CD4-positive, alpha-beta T cell treated with Interferon gamma for 1 hour (primary cell): ENCODE data around the gene PRIMPOL.

Source experiments
- DNase-seq: peaks from one replicate; pipeline ENCODE4 v3.0.0-alpha.2; 2020

PRIMPOL gene

DNA sequence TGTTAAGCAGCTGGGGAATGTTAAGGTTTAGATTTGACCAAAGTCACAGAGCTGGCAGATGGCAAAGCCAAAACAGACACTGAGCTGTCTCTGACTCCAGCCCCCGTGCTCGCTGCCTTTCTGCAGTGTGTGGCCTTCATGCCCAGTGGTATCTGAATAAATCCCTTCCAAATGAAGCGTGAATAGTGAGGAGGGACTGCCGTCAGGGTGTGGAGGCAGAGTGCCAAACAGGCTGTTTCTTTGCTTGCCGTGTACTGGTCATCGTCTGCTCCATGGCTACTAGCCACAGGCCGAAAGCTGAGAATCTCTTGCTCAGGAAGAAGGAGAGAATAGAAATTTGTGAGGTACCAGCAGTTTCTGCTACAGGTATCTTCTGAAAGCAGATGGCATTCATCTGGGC is 19.7 kb downstream of the PRIMPOL start:
- no peak for DNase-seq

DNA sequence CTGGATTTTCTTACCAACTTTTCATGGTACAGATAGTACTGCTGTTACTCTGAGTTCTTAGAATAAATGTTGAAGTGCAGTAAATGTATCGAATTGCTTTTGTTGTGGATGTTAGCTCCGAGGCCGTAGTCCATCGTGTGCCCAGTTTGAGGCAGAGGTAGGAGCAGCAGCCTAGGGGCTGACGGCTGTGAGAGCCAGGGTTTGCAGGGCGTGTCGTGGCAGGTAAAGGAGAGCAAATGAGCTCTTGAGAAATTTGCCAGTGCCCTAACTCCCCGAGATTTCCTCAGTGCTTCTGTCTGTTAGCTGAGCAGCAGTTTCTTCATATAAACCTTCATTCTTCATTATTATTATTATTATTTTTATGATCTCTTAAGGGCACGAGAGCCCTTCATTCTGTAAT is 21.6 kb downstream of the PRIMPOL start:
- no peak for DNase-seq

DNA sequence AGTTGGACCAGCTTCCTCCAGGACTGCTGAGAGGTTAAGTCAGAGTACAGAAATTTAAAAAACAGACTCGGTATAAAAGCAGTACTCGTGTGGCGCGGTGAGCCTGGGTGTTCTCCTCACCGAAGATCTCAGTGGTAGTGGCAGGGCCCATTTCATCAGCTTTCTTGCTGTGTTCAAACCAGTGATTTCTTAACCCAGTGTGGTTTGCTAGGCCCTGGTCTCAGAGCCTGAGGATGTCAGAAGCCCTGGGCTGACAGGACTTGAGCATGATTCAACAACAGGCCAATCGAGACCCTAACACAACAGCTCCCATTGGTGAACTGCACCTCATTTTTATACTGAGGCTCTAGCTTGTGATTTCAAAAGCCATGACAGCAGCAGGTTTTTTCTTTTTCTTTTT is 23.2 kb downstream of the PRIMPOL start:
- no peak for DNase-seq

DNA sequence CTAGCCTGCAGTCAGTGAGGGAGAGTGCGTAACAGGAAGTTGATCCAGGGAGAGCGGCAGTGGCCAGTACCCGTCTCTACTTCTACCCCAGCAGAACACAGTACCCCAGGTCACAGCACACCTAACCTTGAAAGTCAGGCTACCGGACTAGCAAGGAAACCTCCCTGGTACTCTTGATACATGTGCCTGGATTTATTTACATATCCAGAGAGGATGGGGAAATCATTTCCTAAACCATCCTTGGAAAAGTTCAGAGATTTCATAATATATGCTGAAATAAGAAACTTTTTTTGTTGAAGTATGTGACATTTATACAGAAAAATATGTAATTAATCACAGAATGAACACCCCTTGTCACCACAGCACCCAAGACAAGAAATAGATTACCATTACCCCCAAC is 24.5 kb downstream of the PRIMPOL start:
- DNase-seq, result no peak

DNA sequence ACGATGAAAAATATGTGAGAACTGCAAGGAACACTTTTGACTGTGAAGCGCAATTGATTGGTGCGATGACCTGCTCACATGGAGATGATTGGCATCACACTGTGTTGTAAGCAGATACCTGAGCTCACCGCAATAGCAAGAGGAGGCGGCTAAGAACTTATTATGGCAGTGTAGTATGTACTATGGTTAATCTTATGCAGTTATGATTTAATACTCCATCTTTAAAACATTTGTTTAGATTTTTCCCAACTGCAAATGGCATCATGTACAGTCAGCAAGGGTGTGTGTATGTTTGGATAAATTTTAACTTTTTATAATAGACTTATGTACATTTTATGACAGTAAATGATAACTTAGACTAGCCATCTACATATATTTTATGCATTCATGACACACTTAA is 25.5 kb downstream of the PRIMPOL start:
- DNase-seq, result no peak

DNA sequence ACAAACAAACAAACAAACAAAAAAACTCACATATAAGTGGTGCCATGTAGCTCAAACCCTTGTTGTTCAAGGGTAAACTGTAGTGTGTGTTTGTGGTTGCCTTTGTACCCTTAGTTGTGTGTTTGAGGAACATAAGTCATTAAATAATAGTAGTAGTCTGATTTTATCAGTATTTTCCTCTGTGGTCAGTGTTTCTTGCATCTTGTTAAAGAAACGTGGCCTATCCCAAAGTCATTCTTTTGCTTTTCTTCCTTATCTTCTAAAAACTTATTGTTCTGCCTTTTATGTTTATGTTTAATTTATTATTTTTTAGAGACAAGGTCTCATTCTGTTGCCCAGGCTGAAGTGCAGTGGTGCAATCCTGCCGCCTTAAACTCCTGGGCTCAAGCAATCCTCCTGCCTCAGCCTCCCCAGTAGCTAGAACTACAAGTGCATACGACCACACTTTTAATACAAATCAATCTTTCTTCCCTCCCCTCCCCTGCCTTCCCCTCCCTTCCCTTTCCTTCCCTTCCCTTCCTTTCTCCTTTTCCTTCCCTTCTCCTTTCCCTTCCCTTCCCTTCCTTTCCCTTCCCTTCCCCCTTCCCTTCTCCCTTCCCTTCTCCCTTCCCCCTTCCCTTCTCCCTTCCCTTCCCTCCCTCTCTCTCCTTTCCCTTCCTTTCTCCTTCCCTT is 26.4 kb downstream of the PRIMPOL start:
- DNase-seq, result no peak

DNA sequence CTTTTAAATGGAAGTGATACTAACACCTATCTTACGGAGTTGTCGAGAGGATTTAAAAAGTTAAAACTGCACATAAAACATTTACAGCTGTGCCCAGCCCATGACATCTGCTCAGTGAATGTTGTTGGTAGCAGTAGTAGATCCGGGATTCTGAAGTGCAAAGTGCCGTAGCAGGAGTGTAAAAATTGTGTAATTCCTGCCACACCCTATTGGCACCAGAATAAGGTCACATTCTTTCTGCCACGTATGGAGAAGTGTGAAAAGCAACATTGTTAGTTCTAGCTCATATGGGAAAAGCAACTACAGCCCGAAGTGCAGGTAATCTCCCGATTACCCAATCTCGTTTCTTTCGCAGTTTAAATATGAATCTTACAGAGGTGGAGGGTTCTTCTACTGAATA is 31.2 kb downstream of the PRIMPOL start:
- DNase-seq, result no peak

DNA sequence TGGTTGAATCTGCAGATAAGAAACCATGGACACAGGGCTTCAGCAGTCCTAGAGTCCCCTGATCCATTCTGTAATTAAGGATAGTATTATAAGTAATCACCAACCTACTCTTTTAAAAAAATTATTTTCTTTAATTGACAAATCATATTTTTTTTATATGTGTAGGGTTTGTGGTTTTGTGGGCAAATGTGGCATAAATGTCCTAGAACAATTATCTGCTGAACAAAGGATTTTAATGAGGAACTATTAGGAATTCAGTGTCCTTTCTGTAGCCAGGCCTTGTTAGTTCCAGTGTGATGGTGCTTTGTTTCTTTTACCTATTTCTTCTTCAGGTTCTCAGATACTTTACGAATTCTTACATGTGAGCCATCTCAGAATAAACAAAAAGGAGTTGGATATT is 32.4 kb downstream of the PRIMPOL start:
- no peak for DNase-seq

DNA sequence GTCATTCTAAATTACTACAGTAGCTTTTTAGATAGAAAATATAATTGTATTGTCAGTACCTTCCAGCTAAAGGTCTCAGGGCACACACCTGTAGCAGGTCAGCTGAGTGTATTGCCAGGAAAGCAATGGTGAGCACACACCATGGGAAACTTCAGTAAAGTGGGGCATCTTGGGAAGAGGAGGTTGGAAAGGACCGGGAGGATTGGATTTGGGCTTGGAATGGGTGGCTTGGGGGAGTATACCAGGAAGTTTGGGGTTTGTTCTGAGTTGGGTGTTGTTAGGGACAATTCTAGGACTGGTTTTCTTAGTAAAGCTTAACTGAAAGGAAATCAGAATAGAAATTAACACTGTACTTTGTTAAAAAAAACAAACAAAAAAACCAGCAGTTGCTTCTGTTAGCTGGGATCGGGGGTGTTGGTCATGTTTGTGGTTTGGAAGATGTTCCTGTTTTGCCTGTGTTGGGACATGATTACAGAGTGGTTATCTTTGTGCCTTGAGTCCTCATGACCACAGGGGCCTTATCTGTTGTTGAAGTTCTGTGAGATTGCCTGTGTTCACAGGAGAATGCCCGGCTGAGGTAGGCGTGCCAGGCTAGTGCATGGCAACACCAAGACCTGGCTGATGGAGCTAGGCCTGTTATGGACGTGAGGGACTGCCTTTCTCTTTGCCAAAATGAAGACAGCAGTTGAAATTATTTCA is 35.1 kb downstream of the PRIMPOL start:
- peak; percentile 5 for DNase-seq

DNA sequence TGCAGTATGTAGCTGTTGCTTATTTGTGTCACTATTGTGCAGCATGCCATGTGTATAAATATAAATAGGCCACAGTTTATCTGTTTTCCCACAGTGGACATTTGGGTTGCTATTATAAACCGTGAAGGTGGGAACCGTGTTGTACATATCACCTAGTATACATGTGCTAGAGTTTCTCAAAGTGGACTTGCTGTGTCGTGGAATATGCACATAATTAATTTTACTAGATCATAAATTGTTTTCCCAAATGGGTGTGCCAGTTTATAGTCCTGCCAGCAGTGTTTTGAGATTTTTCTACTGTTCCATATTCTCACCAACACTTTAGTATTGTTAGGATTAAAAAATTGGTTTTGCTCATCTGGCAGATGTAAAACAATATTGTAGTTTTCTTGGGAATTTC is 38.5 kb downstream of the PRIMPOL start:
- DNase-seq, result no peak

DNA sequence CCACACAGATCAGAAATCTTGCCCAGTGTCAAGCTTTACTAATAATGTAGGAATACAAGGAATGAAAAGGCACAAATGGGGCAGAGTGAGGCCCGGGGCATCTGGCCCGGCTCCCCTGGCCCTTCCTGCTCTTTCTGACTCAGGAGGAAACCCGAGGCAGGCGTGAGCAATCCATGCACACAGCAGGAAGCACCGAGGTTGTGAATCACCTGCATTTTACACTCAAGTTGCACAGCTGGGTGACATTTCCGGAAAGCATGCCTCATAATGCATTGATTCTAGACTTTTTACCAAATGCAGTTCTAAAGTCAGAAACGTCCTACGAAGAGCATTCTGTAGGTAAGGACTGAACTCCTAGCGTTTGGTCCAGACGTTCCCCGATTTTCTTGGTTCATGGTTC is 38.9 kb downstream of the PRIMPOL start:
- no peak for DNase-seq

DNA sequence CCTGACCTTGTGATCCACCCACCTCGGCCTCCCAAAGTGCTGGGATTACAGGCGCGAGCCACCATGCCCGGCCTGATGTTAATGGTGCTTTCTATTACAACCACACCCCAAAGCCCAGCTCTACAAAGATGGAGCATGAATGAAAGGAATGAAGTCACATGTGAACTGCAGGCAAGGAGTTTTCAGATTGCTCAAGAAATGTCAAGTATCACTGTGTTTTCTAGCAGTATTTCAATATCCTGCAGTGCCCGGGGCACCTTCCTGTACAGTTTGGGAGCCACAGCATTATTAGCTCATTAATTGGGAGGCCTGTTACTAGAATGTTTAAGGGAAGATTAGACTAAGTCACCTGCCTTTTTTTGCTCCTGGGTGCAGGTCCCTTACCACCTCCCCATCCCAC is 40.1 kb downstream of the PRIMPOL start:
- DNase-seq, result no peak

DNA sequence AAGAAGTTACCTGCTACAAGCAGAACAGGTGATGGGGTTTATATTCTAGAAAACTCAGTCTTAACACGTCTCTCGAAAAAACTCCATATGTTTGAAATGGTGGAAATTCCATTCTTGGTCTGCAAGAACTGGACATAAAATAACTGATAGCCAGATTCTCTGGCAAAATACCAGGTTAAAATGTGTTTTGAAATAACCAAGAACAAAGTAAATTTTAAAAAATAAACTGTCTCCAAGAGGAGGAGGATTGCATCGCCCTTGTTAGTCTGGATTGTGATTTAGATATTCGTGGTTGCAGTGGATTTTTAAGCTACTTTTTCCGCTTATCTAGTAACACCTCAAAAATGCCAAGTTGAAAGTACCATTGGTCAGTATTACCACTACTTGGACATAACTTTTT is 43.5 kb downstream of the PRIMPOL start:
- no peak for DNase-seq

DNA sequence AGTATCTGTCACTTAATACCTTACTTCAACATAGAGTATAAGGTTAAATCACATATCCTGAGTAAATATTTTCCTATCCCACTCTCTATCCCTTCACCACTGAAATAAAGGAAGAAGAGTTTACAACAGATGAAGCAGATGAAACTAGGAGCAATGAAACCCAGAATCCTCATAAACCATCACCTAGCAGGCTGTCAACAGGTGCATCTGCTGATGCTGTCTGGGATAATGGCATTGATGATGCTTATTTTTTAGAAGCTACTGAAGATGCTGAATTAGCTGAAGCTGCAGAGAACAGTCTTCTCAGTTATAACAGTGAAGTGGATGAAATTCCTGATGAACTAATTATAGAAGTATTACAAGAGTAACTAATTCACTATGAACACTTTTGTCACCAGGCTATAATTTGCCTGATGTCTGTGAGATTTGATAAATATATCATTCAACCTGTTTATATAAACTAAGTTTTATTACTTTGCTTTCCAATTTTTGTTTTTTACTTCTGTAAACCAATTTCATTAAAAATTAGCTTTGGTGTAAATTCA is 44.9 kb downstream of the PRIMPOL start:
- no peak for DNase-seq

DNA sequence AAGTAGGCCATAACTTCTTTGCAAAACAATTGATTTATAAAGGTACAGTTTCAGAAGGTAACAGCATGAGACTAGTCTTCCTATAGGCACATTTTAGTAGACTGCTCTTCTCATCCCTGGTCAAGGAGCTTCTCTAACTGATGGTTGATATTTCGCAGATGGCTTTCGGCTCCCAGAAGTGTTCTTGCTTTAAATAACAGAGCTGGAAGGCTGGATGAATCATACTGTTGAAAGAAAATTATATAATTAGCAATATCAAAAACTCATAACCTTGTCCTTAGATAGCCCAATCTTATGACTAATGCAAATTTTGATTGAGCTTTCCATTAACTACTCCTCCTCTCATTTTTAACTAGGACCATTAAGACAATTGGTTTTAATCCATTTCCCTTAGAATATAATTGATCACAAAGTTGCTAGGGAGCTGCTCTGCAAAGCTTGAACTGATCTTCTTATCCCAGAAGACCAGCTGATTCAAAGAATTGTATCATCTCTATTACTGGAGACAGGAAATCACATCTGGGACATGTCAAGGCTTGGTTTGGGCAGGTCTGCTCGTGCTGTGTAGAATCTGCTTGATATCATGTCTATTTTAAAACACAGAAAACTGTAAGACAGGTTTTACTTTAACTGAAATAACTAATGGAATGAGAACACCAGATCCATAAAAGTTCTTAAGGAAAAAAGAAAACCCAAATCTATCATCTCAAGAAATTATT is 45.8 kb downstream of the PRIMPOL start:
- DNase-seq, result no peak

DNA sequence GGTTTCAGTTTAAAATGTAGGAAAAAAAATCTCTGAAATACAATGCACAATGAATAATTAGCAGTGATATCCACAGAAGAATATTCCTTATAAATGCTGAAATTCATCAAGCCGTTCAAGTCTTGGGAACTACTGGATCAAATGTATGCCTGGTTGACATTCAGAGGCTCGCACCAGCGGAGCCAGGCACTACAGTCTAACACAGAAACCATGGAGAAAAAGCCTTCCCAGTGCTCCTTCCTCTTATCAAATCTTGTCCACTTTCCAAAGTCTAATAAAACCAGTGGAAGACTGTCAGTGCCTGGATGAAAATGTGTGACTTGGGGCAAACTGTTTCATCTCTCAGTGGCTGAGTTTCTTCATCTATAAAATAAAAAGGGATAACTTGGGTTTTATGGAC is 48.4 kb downstream of the PRIMPOL start:
- no peak for DNase-seq

DNA sequence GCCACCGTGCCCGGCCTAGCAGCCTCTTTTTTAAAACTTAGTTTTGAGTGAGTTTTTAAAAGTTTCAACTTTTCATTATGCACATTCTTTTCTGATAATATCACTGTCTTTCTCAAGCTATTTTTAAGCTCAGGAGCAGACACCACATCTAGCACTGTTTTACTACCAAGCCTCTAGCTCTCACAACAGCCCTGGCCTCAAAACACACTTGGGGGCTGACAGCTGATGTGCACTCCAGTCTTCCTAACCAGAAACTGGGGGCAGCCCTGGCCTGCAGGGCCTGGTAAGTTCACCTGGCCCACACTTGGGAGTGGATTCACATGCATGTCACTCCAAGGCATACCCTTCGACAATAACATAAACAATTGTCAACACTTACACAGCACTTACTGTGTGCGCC is 50.4 kb downstream of the PRIMPOL start:
- DNase-seq, result no peak

DNA sequence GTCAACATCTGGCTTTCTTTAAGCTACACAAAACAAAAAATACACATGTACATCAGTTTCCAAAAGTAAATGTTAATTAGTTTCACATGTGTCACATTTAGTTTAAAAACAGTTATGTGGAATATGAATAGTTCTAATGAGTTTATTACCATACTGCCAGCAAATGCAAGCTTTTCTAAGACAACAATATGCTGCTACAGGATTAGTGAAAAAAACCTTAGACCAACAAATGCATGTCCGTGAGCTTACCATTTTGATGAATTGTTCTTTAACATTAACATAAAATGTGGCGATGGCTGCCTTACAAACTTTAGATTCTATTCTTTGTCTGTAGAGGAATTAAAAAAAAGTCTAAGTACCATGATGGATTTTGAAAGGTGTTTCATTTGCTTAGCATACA is 52.6 kb downstream of the PRIMPOL start:
- DNase-seq, result no peak

DNA sequence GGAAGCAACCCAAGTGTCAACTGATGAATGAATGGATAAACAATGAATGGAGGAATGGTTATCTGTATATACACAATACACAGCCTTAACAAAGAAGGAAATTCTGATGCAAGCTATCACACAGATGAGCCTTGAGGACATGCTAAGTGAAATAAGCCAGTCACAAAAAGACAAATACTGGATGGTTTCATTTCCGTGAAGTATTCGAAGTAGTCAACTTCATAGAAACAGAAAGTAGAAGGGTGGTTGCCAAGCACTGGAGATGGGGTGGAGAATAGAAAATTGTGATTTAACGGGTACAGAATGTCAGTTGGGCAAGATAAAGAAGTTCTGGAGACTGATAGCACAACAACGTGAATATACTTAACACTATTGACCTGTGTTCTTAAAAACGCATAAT is 56.2 kb downstream of the PRIMPOL start:
- no peak for DNase-seq

DNA sequence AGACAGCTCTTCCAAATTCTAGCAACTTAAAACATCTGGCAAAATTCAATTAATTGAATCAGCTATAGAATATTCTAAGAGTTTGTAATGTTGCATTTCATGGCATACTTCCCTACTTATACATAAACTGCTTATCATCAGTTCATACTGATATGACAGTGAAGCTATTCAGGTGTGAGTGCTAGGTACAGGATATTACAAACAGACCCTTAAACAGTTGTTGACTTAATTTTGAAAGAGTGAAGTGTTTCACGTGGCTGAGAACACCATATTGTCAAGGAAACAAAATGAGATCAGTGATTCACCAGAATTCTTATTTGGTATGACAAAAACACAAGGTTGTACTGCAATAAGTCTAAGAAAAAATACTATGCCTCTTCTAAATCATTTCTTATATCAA is 56.9 kb downstream of the PRIMPOL start:
- no peak for DNase-seq

DNA sequence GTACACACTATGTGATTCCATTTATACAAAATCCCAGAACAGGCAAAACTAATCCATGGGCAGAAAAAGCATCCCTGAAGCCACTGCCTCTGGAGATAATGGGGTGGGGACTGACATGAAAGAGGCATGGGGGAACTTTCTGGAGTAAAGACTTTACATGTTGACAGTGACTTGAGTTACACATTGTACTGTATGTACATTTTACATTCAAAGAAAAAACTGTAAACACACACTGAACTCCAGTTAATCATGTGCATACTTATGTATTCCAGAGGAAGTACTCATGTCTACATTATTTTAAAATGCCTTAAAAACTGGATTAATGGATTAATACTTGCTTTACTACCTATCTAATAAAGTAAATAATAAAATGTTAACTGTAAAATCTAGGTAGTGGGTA is 62.8 kb downstream of the PRIMPOL start:
- DNase-seq, result no peak

DNA sequence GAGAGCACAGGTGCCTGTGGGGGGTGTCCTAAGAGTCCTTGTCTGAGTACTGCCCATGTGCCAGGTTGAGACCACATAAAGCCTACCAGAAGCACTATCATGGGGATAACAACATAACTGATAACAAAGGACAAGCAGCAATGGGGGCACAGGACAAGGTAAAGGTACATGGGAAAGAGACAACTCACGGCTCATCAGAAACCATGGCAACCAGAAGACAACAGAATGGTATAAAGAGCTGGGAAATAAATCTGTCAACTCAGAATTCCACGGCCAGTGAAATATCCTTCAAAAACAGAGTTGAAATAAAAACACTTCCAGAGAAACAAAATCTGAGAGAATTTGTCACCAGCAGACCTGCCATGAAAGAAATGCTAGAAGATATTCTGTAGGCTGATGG is 64.3 kb downstream of the PRIMPOL start:
- no peak for DNase-seq

DNA sequence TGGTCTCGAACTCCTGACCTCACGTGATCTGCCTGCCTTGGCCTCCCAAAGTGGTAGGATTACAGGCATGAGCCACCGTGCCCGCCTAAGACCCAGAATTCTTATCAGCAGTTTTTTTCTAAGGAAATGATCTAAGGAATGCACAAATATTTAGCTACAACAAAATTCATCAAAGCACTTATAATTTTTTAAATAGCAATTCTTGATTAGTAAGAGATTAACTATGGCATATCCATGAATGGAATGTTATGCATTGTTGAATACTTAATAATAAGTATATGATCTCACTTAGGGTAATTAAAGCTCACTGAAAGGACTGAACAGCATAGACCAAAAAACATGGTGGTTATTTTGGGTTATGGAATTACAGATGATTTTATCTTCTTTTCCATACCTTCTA is 66.0 kb downstream of the PRIMPOL start:
- DNase-seq, result no peak

DNA sequence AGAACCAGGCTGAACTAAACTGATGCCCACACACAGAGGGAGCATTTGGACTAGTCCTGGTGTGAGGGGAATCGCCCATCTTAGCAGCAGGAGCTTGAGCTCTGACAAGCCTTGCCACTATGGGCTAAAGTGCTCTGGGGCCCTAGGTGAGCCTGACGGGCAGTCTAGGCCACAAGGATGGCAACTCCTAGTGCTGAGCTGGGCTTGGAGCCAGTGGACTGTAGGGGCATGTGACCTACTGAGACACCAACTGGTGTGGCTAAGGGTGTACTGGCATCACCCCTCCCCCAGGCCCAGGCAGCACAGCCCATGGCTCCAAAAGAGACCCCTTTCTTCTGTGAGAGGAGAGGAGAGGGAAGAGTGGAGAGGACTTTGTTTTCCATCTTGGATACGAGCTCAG is 69.9 kb downstream of the PRIMPOL start:
- no peak for DNase-seq
